ENCODE data around the gene B9D1.
A peak's percentile ranks its signal among the peaks of the same experiment; 100 is the strongest.

Gene B9D1

GRCh38 chr17:19380481-19381301 lies 18.2 kb upstream of the B9D1 start:
- TF ChIP-seq, protein P1, sequence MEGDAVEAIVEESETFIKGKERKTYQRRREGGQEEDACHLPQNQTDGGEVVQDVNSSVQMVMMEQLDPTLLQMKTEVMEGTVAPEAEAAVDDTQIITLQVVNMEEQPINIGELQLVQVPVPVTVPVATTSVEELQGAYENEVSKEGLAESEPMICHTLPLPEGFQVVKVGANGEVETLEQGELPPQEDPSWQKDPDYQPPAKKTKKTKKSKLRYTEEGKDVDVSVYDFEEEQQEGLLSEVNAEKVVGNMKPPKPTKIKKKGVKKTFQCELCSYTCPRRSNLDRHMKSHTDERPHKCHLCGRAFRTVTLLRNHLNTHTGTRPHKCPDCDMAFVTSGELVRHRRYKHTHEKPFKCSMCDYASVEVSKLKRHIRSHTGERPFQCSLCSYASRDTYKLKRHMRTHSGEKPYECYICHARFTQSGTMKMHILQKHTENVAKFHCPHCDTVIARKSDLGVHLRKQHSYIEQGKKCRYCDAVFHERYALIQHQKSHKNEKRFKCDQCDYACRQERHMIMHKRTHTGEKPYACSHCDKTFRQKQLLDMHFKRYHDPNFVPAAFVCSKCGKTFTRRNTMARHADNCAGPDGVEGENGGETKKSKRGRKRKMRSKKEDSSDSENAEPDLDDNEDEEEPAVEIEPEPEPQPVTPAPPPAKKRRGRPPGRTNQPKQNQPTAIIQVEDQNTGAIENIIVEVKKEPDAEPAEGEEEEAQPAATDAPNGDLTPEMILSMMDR (IDR thresholded peaks at IDR 0.05; ENCODE audit: low read depth, low read length, missing control alignments), result no peak
- no peak for DNase-seq (ENCODE audit: low read depth)
- no peak overlapping the region for H3K4me3 ChIP-seq (ENCODE audit: low read depth, low read length)

DNA sequence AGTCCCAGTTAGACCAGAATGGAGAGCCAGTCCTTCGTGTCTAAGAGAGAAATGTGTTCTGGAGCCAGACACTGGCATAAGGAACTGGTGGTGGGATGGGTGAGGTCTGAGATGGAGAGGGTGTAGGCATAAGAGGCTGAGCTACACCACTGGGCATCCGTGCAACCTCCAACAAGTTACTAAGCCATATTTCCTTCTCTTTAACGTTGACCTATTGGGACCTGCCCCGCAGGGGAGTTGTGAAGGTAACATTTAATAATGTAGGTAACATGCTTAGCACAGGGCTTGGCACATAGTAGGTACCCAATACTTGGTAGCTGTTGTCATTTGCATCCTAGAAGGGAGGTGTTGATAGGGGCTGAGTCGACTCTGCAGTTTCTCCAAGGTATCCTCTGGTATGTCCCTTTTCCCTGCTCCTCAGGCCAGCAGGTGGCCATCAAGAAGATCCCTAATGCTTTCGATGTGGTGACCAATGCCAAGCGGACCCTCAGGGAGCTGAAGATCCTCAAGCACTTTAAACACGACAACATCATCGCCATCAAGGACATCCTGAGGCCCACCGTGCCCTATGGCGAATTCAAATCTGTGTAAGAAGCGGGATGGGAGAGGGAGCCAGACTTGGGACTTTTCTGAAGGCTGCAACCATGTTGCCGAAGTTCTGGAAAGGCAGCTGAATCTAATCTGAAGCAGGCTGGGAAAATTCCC lies 17.0 kb upstream of the B9D1 start:
- no peak for DNase-seq (ENCODE audit: low read depth)
- TF ChIP-seq, protein P1 (IDR thresholded peaks at IDR 0.05; ENCODE audit: low read depth, low read length, missing control alignments), result no peak
- peak overlapping the region; percentile 71 for H3K4me3 ChIP-seq (ENCODE audit: low read depth, low read length)

- peak within 1 kb of the TSS; percentile 71 for H3K4me3 ChIP-seq (ENCODE audit: low read depth, low read length)
- TF ChIP-seq, protein P1 (IDR thresholded peaks at IDR 0.05; ENCODE audit: low read depth, low read length, missing control alignments), result no peak
- DNase-seq (ENCODE audit: low read depth), result no peak
These were observed 16.2 kb upstream of the B9D1 start, which contains the start of gene MAPK7 for GRCh38 chr17:19378416-19379360. Gene MAPK7 (plus strand): TSS chr17:19378498. CDS start chr17:19378901, 403 bp downstream.

DNA sequence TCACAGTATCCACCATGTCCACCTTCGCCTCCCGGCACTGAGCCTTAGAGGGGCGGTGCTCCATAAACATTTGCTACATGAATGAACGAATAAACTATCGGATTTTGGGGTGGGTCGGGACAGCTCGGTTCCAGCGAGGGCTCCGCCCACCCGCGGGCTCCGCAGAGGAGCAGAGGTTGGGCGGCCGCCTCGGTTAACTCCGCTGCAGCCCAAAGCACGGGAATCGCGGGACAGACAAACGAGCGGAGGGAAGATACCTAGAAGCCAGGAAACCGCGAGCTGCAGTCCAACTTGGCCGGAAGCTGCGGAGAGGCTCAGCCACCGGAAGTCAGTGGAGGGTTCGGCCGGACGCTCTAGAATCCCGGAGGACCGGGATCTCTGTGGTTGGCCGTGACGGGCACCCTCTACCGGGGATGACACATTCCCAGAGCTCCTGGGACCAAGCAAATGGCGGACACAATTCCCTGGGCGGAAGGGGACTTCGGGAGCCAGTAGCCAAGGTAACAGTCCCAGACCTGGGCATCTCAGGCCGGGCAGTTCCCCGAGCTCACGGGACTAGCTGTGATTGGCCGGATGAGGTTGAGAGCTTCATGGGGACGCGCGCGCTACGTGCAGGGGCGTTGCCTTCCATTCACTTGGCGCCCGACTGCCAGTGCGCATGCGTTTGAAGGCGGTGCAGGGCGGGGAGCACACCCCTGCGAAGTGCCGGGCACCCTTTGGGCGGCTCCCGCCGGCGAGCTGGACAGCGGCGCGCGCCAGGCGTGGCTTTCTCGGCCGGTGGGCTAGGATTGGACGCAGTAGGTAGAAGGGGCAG lies 15.3 kb upstream of the B9D1 start:
- TF ChIP-seq, protein P1 (IDR thresholded peaks at IDR 0.05; ENCODE audit: low read depth, low read length, missing control alignments), result no peak
- DNase-seq (ENCODE audit: low read depth), result peak; percentile 94
- peak overlapping the region; percentile 71 for H3K4me3 ChIP-seq (ENCODE audit: low read depth, low read length)

- peak overlapping the region; percentile 71 for H3K4me3 ChIP-seq (ENCODE audit: low read depth, low read length)
- TF ChIP-seq, protein P1 (IDR thresholded peaks at IDR 0.05; ENCODE audit: low read depth, low read length, missing control alignments), result no peak
- no peak for DNase-seq (ENCODE audit: low read depth)
These were observed 14.3 kb upstream of the B9D1 start for GRCh38 chr17:19376811-19377210.

- no peak overlapping the region for H3K4me3 ChIP-seq (ENCODE audit: low read depth, low read length)
- no peak for DNase-seq (ENCODE audit: low read depth)
- TF ChIP-seq, protein P1 (IDR thresholded peaks at IDR 0.05; ENCODE audit: low read depth, low read length, missing control alignments), result no peak
These were observed 13.2 kb upstream of the B9D1 start for GRCh38 chr17:19375732-19376131.

All from GM12864 (cell line).